NB4 (cell line): ENCODE measurements around the gene ZNF26.

Source experiments
- POLR2A ChIP-seq: IDR thresholded peaks from 2 replicates; pipeline ENCODE4 v1.6.1; 2011; ENCODE audit warnings: mild to moderate bottlenecking; ENCODE audit not compliant: insufficient read length; ENCODE audit errors: extremely low read depth
- TF ChIP-seq, protein P1 (sequence below): IDR thresholded peaks from 2 replicates; pipeline ENCODE4 v1.6.1; 2011; ENCODE audit warnings: low read depth, low read length
- TF ChIP-seq, protein P2 (sequence below): IDR thresholded peaks from one replicate; pipeline ENCODE4 v1.5.1; 2012; ENCODE audit warnings: low read depth, low read length

DNA sequence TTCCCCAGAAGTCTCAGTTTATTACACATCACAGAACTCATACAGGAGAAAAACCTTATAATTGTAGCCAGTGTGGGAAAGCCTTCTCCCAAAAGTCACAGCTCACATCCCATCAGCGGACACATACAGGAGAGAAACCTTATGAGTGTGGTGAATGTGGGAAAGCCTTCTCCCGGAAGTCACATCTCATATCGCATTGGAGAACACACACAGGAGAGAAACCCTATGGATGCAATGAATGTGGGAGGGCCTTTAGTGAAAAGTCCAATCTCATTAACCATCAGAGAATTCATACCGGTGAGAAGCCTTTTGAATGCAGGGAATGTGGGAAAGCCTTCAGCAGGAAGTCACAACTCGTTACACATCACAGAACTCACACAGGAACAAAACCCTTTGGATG is 71.3 kb downstream of the ZNF26 start:
- no peak for TF ChIP-seq POLR2A
- TF ChIP-seq, protein P1, sequence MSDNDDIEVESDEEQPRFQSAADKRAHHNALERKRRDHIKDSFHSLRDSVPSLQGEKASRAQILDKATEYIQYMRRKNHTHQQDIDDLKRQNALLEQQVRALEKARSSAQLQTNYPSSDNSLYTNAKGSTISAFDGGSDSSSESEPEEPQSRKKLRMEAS: no peak
- TF ChIP-seq, protein P2, sequence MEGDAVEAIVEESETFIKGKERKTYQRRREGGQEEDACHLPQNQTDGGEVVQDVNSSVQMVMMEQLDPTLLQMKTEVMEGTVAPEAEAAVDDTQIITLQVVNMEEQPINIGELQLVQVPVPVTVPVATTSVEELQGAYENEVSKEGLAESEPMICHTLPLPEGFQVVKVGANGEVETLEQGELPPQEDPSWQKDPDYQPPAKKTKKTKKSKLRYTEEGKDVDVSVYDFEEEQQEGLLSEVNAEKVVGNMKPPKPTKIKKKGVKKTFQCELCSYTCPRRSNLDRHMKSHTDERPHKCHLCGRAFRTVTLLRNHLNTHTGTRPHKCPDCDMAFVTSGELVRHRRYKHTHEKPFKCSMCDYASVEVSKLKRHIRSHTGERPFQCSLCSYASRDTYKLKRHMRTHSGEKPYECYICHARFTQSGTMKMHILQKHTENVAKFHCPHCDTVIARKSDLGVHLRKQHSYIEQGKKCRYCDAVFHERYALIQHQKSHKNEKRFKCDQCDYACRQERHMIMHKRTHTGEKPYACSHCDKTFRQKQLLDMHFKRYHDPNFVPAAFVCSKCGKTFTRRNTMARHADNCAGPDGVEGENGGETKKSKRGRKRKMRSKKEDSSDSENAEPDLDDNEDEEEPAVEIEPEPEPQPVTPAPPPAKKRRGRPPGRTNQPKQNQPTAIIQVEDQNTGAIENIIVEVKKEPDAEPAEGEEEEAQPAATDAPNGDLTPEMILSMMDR: no peak
